Astrocyte of the spinal cord (primary cell): ENCODE measurements around the gene IFT80.
"Not testable (repeated sequence)": the region's sequence is repeated elsewhere in the genome, so short reads cannot be mapped to it uniquely, and the experiment has no call there.

Source experiments
- DNase-seq: peaks from one replicate; pipeline ENCODE4 v3.0.0; 2011; ENCODE audit warnings: low read depth, low spot score
- H3K4me3 ChIP-seq: 2 replicates; pipeline ENCODE4 v1.5.1; 2011; ENCODE audit warnings: low read depth, mild to moderate bottlenecking, low read length, moderate library complexity
- in situ Hi-C: cut with HindIII; loops from 2 replicates; pipeline ENCODE4 v1.10.0; 2017; ENCODE audit warnings: low sequenced_read_pairs
- TF ChIP-seq, protein P1 (sequence below): IDR thresholded peaks from 2 replicates; pipeline ENCODE4 v1.5.1; 2012; ENCODE audit warnings: low read depth, mild to moderate bottlenecking, low read length, inconsistent platforms

Gene IFT80

GRCh38 chr3:160260587-160261270 is 138.3 kb downstream of the IFT80 start:
- in situ Hi-C loops: no loop called here
- no peak for DNase-seq
- TF ChIP-seq, protein P1, sequence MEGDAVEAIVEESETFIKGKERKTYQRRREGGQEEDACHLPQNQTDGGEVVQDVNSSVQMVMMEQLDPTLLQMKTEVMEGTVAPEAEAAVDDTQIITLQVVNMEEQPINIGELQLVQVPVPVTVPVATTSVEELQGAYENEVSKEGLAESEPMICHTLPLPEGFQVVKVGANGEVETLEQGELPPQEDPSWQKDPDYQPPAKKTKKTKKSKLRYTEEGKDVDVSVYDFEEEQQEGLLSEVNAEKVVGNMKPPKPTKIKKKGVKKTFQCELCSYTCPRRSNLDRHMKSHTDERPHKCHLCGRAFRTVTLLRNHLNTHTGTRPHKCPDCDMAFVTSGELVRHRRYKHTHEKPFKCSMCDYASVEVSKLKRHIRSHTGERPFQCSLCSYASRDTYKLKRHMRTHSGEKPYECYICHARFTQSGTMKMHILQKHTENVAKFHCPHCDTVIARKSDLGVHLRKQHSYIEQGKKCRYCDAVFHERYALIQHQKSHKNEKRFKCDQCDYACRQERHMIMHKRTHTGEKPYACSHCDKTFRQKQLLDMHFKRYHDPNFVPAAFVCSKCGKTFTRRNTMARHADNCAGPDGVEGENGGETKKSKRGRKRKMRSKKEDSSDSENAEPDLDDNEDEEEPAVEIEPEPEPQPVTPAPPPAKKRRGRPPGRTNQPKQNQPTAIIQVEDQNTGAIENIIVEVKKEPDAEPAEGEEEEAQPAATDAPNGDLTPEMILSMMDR: no peak
- no peak overlapping the region for H3K4me3 ChIP-seq

- in situ Hi-C loops: no loop called here
- DNase-seq: no peak
- TF ChIP-seq, protein P1: no peak
- H3K4me3 ChIP-seq: no peak overlapping the region
Observed at GRCh38 chr3:160259589-160259988, 139.4 kb downstream of the IFT80 start.

- TF ChIP-seq, protein P1: no peak
- H3K4me3 ChIP-seq: no peak overlapping the region
- no peak for DNase-seq
- in situ Hi-C loops: no loop called here
Observed at GRCh38 chr3:160257606-160258005, 141.4 kb downstream of the IFT80 start.

DNA sequence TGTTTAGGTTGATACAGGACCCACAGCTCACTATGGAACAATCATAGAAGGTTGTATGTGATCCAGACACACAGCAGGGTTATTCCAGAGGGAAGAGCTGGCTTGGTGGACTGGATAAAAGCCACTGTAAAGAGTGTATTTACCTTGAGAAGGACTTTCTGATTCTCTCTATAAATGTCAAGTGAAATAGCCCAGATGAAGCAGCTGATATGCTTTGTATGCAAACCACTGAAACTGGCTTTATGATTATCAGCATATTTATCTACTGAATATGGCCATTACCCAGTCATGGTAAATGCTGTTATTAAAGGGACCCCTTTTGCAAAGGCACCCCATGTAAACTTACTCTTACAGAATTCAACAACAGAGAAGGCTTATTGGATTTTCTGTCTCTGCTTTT is 145.7 kb downstream of the IFT80 start:
- H3K4me3 ChIP-seq: no peak overlapping the region
- TF ChIP-seq, protein P1: no peak
- no peak for DNase-seq
- in situ Hi-C loops: no loop called here

- in situ Hi-C loops: no loop called here
- H3K4me3 ChIP-seq: no peak overlapping the region
- TF ChIP-seq, protein P1: no peak
- no peak for DNase-seq
Observed at GRCh38 chr3:160247766-160248165, 151.3 kb downstream of the IFT80 start.

DNA sequence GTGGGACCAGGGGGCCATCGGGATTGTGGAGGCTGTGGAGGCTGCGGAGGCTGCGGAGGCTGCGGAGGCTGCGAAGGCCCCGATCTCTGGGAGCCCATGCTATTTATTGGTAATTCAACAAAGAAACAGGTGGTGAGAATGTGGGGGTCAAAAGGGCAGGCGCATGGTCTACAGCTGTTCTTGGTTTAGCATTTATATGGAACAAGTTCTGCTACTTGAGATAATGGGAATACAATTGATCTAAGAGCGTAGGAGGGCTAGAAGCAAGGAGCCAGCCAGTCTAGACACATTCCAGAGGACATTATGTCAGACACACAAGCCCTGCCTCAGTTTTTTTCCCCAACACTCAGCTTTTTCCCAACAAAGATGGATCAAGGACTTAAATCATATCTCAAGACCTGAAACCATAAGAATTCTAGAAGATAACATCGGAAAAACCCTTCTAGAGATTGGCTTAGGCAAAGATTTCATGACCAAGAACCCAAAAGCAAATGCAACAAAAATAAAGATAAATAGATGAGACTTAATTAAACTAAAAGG is 153.7 kb downstream of the IFT80 start:
- in situ Hi-C loops: no loop called here
- TF ChIP-seq, protein P1: no peak
- DNase-seq: no peak

GRCh38 chr3:160240719-160241118 is 158.3 kb downstream of the IFT80 start:
- in situ Hi-C loops, H3K4me3 ChIP-seq, DNase-seq: not testable (repeated sequence)

More for the DNA sequence above, 153.7 kb downstream of the IFT80 start:
- H3K4me3 ChIP-seq: no peak overlapping the region
